Measurements from ENCODE around the gene PLA1A.
"Not testable (repeated sequence)": the region's sequence is repeated elsewhere in the genome, so short reads cannot be mapped to it uniquely, and the experiment has no call there.

The PLA1A gene

DNA sequence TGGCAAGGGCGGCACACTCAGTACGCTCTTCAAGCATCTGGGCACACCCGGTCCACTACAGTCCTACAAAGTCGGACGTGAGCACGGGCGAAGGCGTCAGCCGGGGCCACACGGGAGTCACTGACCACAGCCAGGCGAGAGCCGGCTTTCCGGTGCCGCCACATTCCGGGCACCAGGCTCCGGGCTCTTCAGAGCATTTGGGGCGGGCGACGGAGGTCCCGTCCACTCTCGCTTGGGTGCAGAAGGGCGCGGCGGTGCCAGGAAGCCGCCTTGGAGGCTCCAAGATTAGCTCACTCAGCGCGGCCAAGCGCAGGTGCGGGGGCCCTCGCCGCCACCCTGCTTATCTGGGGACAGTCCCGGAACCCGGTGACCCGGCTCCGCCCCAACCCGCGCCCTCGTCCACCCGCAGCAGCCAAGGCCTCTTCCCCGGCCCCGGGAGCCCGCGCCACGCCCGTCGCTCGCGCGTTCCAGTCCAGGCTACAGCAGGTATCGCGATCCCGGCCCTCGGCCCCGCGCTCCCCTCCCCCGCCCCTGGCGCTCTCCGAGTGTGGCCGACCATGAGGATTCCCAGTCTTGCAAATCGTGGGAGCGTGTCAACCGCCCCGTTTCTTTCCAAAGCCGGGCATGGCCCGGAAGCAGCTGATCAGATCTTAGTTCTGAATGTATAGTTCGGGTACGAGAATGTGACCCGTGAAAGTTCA, 18.2 kb upstream of the PLA1A start, which contains the start of gene ADPRH:
TSS of gene ADPRH (plus strand) at position 127 of the 701 bp plus-strand sequence. CDS start 2,678 bp downstream, outside the sequence.
- no peak for DNase-seq

DNA sequence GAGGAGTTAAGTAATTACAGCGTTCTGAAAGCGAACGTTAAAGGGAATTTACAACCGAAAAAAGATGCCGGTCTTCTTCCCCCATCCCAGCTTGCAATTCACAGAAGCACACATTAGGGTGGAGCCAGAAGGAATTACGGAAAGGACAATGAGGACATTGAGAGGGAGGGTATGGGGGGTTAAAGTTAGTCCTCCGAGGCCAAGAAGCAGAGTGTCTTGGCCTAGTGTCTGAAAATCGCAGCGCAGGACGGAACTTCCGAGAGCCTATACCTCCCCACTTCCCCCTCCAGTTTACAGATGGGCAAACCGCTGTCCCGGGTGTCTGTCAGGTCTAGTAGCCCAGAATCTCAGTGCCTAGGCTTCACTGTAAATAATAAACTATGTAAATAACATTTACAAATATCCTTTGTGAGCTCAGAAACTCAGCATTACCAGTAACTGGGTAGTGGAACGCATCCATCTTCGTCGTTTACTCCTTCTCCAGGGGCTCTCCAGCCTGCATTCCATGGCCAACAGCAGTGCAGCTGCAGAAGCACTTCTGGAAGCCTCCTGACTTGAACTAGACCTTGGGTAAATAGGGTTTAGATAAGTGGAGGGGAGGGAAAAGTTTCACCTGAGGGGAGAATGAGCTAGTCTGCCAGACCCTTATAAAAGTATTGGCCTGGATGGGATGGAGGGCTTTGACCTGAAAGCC, 17.5 kb upstream of the PLA1A start:
- DNase-seq, result no peak

- no peak for DNase-seq
Observed at GRCh38 chr3:119582178-119582577, 15.5 kb upstream of the PLA1A start.

DNA sequence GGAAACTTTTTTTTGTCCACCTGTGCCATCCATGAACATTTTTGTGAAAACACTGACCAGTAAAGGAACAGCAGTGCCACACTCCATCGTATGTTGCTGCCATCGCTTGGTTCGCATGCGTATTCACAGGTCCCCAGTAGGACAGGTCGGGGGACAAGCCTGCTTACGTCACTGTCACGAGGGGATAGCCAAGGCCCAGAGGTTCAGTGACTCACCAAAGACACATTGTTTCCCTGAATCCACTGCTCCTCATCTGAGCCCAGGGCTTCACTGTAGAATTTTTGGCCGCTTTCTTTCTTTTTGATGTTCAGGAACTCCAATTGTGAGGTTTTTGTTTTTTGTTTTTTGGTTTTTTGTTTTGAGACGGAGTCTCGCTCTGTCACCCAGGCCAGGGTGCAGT, 12.5 kb upstream of the PLA1A start:
- DNase-seq, result no peak

- DNase-seq, result no peak
Observed at GRCh38 chr3:119585856-119586570, 11.7 kb upstream of the PLA1A start.

DNA sequence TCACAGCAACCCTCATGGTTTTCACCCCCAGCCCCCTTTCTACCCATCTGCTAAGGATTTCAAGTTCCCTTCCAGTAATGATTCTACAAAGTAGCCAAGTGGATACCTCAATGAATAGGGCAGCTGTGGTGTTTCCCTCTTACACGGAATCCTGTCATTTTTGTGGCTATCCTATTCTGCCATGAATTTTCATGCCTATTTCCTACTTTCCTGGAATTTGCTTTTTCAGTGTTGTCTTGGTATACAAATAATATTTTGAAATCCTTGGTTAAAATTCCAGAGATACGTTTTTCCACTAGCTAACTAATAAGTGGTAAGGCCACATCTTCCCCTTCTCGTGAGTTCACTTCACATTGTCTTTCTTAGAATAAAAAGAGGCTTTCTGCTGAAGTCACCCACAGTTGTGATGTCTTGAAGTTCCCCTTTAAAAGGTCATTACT, 10.9 kb upstream of the PLA1A start:
- no peak for DNase-seq

DNA sequence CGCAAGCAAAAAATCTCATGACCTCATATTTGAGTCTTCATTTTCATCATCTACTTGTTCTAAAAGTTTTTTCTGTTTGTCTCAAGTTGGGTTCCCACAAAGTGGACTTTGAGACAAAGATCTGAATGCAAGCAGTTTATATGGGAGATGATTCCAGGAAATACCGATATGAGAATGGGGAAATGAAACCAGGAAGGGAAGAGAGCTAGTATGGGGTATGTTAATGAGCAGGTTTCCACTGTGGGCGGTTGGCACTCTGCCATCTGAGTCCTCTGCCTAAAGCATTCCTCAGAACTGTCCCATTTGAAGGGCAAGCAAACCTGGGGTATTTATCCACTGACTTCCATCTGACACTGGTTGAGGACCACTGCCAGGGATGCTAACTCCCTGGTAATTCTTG, 9.6 kb upstream of the PLA1A start:
- no peak for DNase-seq

- no peak for DNase-seq
Observed at GRCh38 chr3:119589102-119589773, 8.4 kb upstream of the PLA1A start.

DNA sequence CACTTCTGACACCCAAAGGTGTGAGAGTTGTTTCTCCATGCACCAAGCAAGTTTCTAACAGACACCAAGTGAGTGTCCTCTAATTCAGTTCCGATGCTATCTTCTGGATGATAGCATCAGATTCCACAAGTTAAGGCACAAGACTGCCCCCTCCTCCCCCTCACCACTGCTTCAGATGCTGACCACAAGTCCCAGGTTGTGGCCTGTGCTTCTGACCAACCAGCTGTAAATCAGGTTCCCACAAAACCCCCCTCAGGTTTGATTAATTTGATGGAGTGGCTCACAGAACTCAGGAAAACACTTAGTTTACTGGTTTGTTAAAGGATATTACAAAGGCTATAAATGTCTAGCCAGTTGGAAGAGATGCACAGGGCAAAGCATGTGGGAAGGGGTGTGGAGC, 7.0 kb upstream of the PLA1A start:
- DNase-seq, result no peak

- DNase-seq, result no peak
Observed at GRCh38 chr3:119592861-119593260, 4.8 kb upstream of the PLA1A start.

- no peak for DNase-seq
Observed at GRCh38 chr3:119594066-119594465, 3.6 kb upstream of the PLA1A start.

DNA sequence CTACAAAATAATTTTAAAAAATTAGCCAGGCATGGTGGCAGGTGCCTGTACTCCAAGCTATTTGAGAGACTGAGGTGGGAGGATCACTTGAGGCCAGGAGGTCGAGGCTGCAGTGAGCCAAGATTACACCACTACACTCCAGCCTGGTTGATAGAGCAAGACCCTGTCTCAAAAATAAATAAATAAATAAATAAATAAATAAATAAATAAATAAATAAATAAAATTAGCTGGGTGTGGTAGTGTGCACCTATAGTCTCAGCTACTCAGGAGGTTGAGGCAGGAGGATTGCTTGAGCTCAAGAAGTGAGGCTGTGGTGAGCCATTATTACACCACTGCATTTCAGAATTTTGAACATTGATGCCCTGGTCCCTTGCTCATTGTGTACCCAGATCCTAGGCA, 2.8 kb upstream of the PLA1A start:
- DNase-seq, result not testable (repeated sequence)

- DNase-seq, result no peak
Observed at GRCh38 chr3:119595639-119596334, 1.9 kb upstream of the PLA1A start.

GRCh38 chr3:119596398-119596797, 1.3 kb upstream of the PLA1A start:
- no peak for DNase-seq

DNA sequence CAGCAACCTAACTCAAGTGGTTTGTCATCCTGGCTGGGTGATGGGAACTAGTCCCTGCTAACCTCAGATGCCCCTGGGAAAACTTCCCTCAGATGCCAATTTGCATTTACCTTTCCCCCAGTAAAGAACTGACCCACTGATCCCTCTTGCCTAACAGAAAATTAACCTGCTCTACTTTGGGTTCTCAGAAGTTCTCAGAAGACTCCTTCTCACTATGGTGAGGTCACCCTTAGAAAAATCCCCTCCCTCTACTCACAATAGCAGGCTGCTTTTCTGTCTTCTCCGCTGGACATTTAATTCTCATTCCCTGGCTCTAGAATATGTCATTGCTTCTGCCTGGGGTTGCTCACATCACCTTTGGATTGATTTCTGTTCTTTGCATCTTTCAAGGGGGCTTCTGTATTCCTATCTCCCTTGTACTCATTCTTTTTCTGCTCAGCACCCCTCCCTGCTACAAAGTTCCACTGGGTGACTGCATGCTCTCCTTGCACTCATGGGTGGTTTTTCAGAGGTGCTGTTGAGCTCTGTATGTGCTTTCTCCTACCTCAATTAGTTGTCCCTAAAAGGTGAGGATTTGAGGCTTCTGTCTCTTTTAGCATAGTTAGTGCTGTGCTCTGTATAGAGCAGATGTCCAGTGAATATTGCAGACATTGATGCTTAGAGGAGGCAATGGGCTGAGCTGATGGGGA, 869 bp downstream of the PLA1A start:
- no peak for DNase-seq

- no peak for DNase-seq
Observed at GRCh38 chr3:119599558-119600174, 2.0 kb downstream of the PLA1A start.

GRCh38 chr3:119600732-119601131, 3.0 kb downstream of the PLA1A start:
- no peak for DNase-seq

GRCh38 chr3:119601154-119601553, 3.5 kb downstream of the PLA1A start:
- DNase-seq, result no peak

DNA sequence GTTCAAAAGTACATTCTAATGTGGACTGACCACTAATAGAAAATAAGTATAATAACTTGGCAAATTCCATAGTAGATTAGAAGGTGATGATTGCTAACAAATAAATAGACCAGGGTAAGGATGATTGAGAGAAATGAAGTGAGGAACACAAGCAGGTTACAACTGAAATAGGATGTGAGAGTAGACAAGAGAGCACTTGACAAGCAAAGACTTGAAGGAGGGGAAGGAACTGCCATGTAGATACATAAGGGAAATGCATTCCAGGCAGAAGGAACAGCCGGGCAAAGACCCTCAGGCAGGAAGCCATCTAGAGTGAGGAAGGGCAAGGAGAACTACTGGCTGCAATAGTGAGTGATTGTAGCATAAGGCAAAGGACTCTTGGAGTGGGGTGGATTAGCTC, 5.0 kb downstream of the PLA1A start:
- no peak for DNase-seq

DNA sequence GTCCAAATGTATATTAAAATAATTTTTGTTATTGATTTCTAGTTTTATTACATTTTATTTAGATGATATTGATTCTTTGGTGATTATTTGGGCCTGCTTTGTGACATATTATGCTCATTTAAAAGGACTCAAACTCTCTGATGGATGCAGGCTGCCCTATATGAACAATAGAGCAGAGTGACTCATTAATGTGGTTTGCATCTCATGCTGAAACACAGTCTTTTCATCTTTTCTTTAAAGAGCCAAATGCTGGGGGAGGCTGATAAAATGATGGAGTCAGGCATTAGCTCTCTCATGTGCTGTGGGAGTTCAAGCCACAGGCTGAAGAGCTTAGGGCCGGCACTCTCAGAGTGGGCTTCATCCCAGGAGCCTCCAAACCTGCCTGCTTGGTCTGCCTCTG, 7.2 kb downstream of the PLA1A start:
- DNase-seq, result no peak

DNA sequence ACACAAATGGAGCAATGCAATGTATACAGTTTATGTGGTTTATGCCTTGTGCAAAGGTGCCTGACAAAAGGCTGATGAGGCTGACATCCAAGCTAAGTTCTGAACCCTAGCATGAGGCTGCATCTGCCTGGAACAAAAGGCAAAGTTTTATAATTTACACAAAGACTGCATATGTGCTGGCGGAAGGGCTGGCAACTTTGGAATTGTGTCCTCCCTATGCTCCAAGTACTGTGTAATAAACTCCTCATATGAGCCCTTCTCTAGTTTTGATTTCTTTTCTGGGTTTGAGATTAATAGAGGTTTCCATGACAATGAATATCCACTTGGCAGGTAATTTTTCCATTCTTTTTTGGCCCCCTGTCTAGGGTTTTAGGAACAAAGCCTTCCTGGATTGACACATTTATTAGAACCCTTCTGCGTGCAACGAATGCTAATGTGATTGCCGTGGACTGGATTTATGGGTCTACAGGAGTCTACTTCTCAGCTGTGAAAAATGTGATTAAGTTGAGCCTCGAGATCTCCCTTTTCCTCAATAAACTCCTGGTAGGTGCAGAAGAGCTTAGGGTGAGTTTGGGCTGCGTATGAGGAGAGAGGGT, 10.8 kb downstream of the PLA1A start:
- no peak for DNase-seq

All from NCI-H1436 treated with DMSO at 0.1 percent for 48 hours (cell line).